Measurements from ENCODE around the gene ELMOD3. TPM values are rescaled to one million over a fixed set of nuclear protein-coding genes. Genes with fewer than 3 reads are reported as not detected.
A peak's percentile ranks its signal among the peaks of the same experiment; 100 is the strongest.
"Not testable (repeated sequence)": the region's sequence is repeated elsewhere in the genome, so short reads cannot be mapped to it uniquely, and the experiment has no call there.

Gene ELMOD3
- total RNA-seq, 4 donors from 2014 or later: 17.4 to 21.5 (median 18.3) TPM

DNA sequence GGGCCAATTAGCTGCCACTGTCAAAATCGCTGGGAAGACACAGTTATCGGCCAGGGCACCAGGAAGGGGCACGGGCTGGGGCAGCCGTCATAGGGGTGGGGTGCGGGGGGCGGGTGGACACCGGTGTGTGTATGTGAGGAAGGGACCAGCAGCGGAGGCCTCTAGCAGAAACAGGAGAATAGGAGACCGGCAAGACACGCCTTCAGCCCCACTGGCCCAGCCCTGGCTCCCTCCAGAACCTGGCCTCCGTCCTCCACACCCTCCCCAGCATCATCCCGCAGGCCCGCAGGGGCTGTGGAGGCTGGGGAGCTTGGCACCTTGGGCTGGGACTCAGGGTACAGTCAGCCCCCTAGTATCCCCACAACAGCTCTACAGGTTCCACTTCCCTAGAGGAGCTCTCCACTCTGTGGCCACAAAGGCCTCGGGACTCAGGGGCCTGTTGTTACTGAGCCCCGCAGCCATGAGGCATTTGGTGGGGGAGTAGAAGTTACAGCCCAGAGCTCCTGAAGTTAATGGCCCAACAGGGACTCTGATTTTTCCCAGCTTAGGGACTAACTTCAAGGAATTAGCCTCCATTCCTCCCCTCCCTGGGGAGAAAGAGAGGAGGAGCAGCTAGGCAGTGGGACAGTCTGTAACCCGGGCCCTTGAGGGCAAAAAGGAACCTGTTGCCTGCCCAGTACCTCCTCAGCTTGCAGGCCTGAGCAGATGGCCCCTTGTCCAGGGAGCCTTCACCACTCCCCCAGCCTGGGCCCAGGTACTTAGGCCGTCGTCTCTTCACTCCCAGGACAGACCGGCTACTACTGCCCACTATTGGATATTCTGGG lies 83.8 kb downstream of the ELMOD3 start:
- Histone ChIP-seq H3K9me3 (no peaks in the 10 kb centered on the region), H3K4me3 (peak overlapping the region; percentile 54 to 62 (median 58)), H3K27ac (replicated peaks in 1 of 4) (peak overlapping the region; percentile 94 to 99 (median 96)), H3K36me3 (no peaks in the 10 kb centered on the region), H3K4me1 (peaks cover 41 to 60% (median 58%) of the 10 kb centered on the region in 4 donors), H3K27me3 (no peaks in the 10 kb centered on the region)
- TF ChIP-seq, protein P1, sequence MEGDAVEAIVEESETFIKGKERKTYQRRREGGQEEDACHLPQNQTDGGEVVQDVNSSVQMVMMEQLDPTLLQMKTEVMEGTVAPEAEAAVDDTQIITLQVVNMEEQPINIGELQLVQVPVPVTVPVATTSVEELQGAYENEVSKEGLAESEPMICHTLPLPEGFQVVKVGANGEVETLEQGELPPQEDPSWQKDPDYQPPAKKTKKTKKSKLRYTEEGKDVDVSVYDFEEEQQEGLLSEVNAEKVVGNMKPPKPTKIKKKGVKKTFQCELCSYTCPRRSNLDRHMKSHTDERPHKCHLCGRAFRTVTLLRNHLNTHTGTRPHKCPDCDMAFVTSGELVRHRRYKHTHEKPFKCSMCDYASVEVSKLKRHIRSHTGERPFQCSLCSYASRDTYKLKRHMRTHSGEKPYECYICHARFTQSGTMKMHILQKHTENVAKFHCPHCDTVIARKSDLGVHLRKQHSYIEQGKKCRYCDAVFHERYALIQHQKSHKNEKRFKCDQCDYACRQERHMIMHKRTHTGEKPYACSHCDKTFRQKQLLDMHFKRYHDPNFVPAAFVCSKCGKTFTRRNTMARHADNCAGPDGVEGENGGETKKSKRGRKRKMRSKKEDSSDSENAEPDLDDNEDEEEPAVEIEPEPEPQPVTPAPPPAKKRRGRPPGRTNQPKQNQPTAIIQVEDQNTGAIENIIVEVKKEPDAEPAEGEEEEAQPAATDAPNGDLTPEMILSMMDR (IDR thresholded peaks at IDR 0.05): no peak
- TF ChIP-seq POLR2A (IDR thresholded peaks at IDR 0.05; ENCODE audit: low read depth) (no peak), EP300 (IDR thresholded peaks at IDR 0.05) (no peak), POLR2AphosphoS5 (IDR thresholded peaks at IDR 0.05) (no peak)
- WGBS: 32% methylated on average over 12 of the region's 19 CpGs
- intact Hi-C loops (cut with DNase I): no loop called here
- no peak for DNase-seq (ENCODE audit: extremely low spot score)

DNA sequence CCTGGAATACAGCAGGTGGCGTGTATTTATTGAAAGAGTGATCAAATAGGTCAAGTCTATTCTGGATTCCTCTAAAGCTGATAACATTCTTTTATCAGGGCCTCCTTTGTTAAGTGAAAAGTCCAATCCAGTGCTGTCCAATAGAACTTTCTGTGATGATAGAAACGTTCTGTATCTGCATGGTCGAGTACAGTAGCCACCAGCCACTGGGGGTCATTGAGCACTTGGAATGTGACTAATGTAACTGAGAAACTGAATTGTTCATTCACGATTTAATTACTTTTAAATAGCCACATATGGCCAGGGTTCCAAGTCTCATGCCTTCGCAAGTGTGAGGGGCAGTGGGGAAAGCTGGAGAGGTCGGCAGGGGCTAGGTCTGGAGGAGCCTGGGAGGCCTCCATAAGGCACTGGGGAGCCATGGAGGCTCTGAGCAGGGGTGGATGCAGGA lies 84.5 kb downstream of the ELMOD3 start:
- Histone ChIP-seq H3K4me3 (peak overlapping the region in 1 of 4 donors; percentile 62), H3K9me3 (no peaks in the 10 kb centered on the region), H3K27me3 (no peaks in the 10 kb centered on the region), H3K36me3 (no peaks in the 10 kb centered on the region), H3K4me1 (peaks cover 34 to 54% (median 51%) of the 10 kb centered on the region in 4 donors), H3K27ac (replicated peaks in 1 of 4) (peak overlapping the region; percentile 94 to 99 (median 96))
- WGBS: 80% methylated on average over 6 of the region's 6 CpGs
- TF ChIP-seq, protein P1 (IDR thresholded peaks at IDR 0.05): no peak
- TF ChIP-seq POLR2AphosphoS5 (IDR thresholded peaks at IDR 0.05): no peak
- intact Hi-C loops (cut with DNase I): no loop called here
- DNase-seq (ENCODE audit: extremely low spot score): no peak

DNA sequence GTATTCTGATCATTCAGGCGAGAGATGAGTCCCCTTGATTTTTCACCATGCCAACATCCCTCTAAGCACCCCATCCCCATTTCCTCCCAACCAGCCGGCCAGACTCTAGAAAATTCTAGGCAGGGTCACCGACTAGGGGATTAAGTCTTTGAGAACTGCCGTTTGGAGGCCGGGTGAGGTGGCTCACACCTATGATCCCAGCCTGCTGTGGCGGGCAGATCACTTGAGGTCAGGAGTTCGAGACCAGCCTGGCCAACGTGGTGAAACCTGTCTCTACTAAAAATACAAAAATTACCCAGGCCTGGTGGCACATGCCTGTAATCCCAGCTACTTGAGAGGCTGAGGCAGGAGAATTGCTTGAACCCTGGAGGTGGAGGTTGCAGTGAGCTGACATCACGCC lies 85.0 kb downstream of the ELMOD3 start:
- intact Hi-C loops (cut with DNase I): not testable (repeated sequence)
- WGBS: 100% methylated on average over 4 of the region's 9 CpGs

DNA sequence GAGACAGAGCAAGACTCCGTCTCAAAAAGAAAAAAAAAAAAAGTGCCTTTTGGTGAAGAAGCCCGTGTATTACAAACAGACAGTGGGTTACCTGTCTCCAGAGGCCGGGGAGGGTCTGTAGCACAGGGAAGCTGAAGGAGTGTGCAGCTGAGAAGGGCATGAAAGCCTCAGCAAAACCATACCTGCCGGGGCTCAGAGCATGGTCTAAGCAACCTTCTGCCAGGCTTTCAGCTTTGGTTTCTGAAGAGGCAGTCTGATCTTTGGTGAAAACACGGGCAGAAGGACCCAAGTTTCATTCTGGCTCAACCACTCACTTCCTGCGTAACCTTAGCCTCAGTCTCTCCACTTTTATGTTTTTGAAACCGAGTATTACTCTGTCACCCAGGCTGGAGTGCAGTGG lies 85.4 kb downstream of the ELMOD3 start:
- no peaks in the 10 kb centered on the region for H3K36me3 ChIP-seq
- 87% methylated on average over 7 of the region's 7 CpGs for WGBS
- DNase-seq (ENCODE audit: extremely low spot score): no peak
- no peak overlapping the region for H3K27ac ChIP-seq (replicated peaks in 1 of 4)
- peaks cover 28 to 48% (median 45%) of the 10 kb centered on the region in 4 donors for H3K4me1 ChIP-seq
- no peak overlapping the region for H3K4me3 ChIP-seq
- intact Hi-C loops (cut with DNase I): no loop called here
- no peaks in the 10 kb centered on the region for H3K27me3 ChIP-seq
- H3K9me3 ChIP-seq: no peaks in the 10 kb centered on the region
- TF ChIP-seq, protein P1 (IDR thresholded peaks at IDR 0.05): no peak
- TF ChIP-seq POLR2A (IDR thresholded peaks at IDR 0.05; ENCODE audit: low read depth): no peak

More for the DNA sequence above, 85.0 kb downstream of the ELMOD3 start:
- H3K4me3 ChIP-seq; DNase-seq (ENCODE audit: extremely low spot score); H3K36me3 ChIP-seq; H3K27me3 ChIP-seq; H3K9me3 ChIP-seq: not testable (repeated sequence)
- H3K4me1 ChIP-seq: peaks cover 31 to 49% (median 47%) of the 10 kb centered on the region in 4 donors
- H3K27ac ChIP-seq (replicated peaks in 1 of 4): peak overlapping the region in 3 of 4 donors; percentile 94 to 99 (median 97)

DNA sequence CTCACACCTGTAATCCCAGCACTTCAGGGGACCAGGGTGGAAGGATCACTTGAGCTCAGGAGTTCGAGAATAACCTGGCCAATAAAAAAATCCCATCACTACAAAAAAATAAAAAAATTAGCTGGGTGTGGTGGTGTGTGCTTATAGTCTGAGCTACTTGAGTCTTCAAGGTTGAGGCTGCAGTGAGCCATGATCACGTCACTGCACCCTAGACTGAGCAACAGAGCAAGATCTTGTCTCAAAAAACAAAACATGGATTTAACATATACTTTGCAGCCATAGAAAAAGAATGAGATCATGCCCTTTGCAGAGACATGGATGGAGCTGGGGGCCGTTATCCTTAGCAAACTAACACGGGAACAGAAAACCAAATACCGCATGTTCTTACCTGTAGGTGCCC lies 86.2 kb downstream of the ELMOD3 start:
- 95% methylated on average over 5 of the region's 5 CpGs for WGBS
- TF ChIP-seq POLR2AphosphoS5 (IDR thresholded peaks at IDR 0.05) (no peak), EP300 (IDR thresholded peaks at IDR 0.05) (no peak), POLR2A (IDR thresholded peaks at IDR 0.05; ENCODE audit: low read depth) (no peak)
- TF ChIP-seq, protein P1 (IDR thresholded peaks at IDR 0.05): no peak
- intact Hi-C loops (cut with DNase I): no loop called here

More for the DNA sequence above, 86.2 kb downstream of the ELMOD3 start:
- H3K27ac ChIP-seq (replicated peaks in 1 of 4): no peak overlapping the region
- DNase-seq (ENCODE audit: extremely low spot score): no peak
- no peaks in the 10 kb centered on the region for H3K27me3 ChIP-seq
- H3K4me3 ChIP-seq: no peak overlapping the region
- peaks cover 25 to 49% (median 46%) of the 10 kb centered on the region in 4 donors for H3K4me1 ChIP-seq
- H3K36me3 ChIP-seq: no peaks in the 10 kb centered on the region
- H3K9me3 ChIP-seq: no peaks in the 10 kb centered on the region

Small RNAs within 50 kb of the gene (small RNA-seq; reads per million reads assigned to genes)
- gene AC062037.1 (0 reads per million in 3 donors), gene AC062037.2 (0 reads per million in 3 donors), gene RF00019 (0 reads per million in 3 donors), gene RN7SL113P (0 reads per million in 3 donors)

Other genes starting within 250 kb of the ELMOD3 start
- 10 to 100 TPM in 2 of 4 donors, 1 to 10 TPM in 2; 5.6 to 23.2 (median 10.2) TPM for gene TCF7L1, start 221.4 kb upstream of the ELMOD3 start, total RNA-seq
- 100 to 1,000 TPM; 101 to 148 (median 136) TPM for gene TGOLN2, start 26.8 kb upstream of the ELMOD3 start, total RNA-seq
- 10 to 100 TPM; 34.3 to 63.7 (median 45.7) TPM for gene RETSAT, start 241 bp upstream of the ELMOD3 start, total RNA-seq
- 10 to 100 TPM; 22.8 to 73.6 (median 30.8) TPM for gene CAPG, start 55.6 kb downstream of the ELMOD3 start, total RNA-seq
- gene SH2D6, start 63.9 kb downstream of the ELMOD3 start, total RNA-seq: not detected
- gene MAT2A, start 184.4 kb downstream of the ELMOD3 start, total RNA-seq: 100 to 1,000 TPM in 2 of 4 donors, 10 to 100 TPM in 2; 76.3 to 262 (median 102) TPM
- gene GGCX, start 206.7 kb downstream of the ELMOD3 start, total RNA-seq: 10 to 100 TPM; 15.0 to 25.3 (median 19.5) TPM
- 10 to 100 TPM in 2 of 4 donors, 1 to 10 TPM in 2; 4.8 to 15.6 (median 8.3) TPM for gene VAMP8, start 222.8 kb downstream of the ELMOD3 start, total RNA-seq
- gene VAMP5, start 229.7 kb downstream of the ELMOD3 start, total RNA-seq: 10 to 100 TPM; 35.6 to 50.7 (median 42.0) TPM
- gene RNF181, start 241.0 kb downstream of the ELMOD3 start, total RNA-seq: 100 to 1,000 TPM; 133 to 142 (median 138) TPM
- 10 to 100 TPM; 22.9 to 36.7 (median 27.5) TPM for gene TMEM150A, start 247.9 kb downstream of the ELMOD3 start, total RNA-seq